HCT116 (cell line): Measurements from ENCODE around the gene EGFL7.

Experiments
- CEBPB ChIP-seq: IDR thresholded peaks from 2 replicates; pipeline ENCODE4 v1.6.1; 2012; ENCODE audit warnings: low read depth
- EZH2 ChIP-seq: fragments of 200-600 bp; sonication (generic); IDR thresholded peaks from 2 replicates; pipeline ENCODE4 v1.6.1; 2017; ENCODE audit warnings: antibody characterized with exemption, mixed run types
- TF ChIP-seq, protein P1 (sequence below), 3 experiments: fragments of 200-600 bp in 1 of 3; sonication (generic) in 1 of 3; IDR thresholded peaks in 2 of 3; conservative IDR thresholded peaks in 1 of 3; 2 replicates each; pipeline ENCODE4 v1.5.1; 2012 to 2017; ENCODE audit warnings: low read depth in 2 of 3, low read length in 2 of 3, antibody characterized with exemption in 1 of 3, borderline replicate concordance in 1 of 3, control low read depth in 1 of 3, mild to moderate bottlenecking in 1 of 3, mixed read lengths in 1 of 3, mixed run types in 1 of 3, moderate library complexity in 1 of 3; ENCODE audit not compliant: insufficient read depth in 1 of 3

DNA sequence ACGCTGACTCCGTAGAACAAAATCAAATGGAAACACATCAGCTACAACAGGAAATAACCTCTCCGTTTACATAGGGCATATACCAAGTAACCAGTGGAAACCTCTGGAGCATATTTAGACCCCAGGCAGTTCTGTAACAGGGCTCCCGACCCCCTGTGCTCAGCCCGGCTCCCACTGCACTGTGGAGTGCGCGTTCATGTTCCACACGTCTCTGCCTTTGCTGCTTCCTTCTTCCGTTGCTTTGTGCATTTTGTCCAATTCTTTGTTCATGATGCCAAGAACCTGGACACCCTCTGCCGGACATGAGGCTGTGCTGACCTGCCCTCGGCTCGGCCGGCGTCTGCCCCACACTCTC, 30.4 kb downstream of the EGFL7 start:
- TF ChIP-seq CEBPB (no peak), EZH2 (no peak)
- TF ChIP-seq, protein P1, sequence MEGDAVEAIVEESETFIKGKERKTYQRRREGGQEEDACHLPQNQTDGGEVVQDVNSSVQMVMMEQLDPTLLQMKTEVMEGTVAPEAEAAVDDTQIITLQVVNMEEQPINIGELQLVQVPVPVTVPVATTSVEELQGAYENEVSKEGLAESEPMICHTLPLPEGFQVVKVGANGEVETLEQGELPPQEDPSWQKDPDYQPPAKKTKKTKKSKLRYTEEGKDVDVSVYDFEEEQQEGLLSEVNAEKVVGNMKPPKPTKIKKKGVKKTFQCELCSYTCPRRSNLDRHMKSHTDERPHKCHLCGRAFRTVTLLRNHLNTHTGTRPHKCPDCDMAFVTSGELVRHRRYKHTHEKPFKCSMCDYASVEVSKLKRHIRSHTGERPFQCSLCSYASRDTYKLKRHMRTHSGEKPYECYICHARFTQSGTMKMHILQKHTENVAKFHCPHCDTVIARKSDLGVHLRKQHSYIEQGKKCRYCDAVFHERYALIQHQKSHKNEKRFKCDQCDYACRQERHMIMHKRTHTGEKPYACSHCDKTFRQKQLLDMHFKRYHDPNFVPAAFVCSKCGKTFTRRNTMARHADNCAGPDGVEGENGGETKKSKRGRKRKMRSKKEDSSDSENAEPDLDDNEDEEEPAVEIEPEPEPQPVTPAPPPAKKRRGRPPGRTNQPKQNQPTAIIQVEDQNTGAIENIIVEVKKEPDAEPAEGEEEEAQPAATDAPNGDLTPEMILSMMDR (IDR thresholded peaks at IDR 0.05 in 2 of 3, conservative IDR thresholded peaks at IDR 0.05 in 1 of 3; ENCODE audit: borderline replicate concordance in 1 of 3, insufficient read depth in 1 of 3, low read depth in 2 of 3, low read length in 2 of 3) = no peak
